Ishikawa (cell line): ENCODE results near the gene LPP.

Experiments
- TAF1 ChIP-seq: IDR thresholded peaks from 2 replicates; pipeline ENCODE4 v1.6.1; 2012; ENCODE audit warnings: low read depth, mild to moderate bottlenecking
- ZBTB7A ChIP-seq: IDR thresholded peaks from 2 replicates; pipeline ENCODE4 v1.6.1; 2012; ENCODE audit warnings: low read depth
- TF ChIP-seq, protein P1 (sequence below): IDR thresholded peaks from 2 replicates; pipeline ENCODE4 v1.6.1; 2012
- TF ChIP-seq, protein P2 (sequence below): IDR thresholded peaks from 2 replicates; pipeline ENCODE4 v1.6.1; 2012; ENCODE audit warnings: low read depth, mild to moderate bottlenecking

DNA sequence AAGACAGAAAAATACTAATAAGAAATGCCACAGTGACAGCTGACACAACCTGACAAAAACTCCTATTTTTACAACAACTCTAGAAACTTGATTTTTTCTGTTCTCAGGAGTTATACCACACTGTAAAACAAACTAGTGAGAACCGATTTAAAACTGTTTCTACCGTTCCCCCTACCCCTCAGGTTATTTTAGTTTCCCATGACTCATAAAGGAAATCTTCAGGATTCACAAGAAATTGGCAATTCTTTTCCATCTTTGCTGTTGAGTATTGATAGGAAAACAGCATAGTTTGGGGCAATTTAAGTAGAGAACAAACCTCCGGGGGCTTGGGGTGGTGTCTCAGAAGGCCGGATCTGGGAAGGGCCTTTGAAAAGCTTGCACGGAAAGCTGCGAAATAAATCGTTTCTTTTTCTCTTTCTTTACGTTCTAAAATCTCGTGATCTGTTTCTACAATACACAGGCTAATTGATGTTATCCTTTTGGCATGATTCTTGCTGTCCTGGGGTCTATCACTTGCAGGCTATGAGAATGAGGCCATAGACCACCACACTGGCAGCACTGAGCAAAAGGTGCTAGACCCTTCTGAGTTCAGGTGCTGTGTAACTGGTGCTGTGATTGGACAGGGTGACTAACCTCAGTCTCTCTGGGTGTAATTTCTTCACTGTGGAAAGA, 89.3 kb downstream of the LPP start:
- TF ChIP-seq ZBTB7A = no peak
- TF ChIP-seq, protein P1, sequence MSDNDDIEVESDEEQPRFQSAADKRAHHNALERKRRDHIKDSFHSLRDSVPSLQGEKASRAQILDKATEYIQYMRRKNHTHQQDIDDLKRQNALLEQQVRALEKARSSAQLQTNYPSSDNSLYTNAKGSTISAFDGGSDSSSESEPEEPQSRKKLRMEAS = no peak
- no peak for TF ChIP-seq TAF1
- TF ChIP-seq, protein P2, sequence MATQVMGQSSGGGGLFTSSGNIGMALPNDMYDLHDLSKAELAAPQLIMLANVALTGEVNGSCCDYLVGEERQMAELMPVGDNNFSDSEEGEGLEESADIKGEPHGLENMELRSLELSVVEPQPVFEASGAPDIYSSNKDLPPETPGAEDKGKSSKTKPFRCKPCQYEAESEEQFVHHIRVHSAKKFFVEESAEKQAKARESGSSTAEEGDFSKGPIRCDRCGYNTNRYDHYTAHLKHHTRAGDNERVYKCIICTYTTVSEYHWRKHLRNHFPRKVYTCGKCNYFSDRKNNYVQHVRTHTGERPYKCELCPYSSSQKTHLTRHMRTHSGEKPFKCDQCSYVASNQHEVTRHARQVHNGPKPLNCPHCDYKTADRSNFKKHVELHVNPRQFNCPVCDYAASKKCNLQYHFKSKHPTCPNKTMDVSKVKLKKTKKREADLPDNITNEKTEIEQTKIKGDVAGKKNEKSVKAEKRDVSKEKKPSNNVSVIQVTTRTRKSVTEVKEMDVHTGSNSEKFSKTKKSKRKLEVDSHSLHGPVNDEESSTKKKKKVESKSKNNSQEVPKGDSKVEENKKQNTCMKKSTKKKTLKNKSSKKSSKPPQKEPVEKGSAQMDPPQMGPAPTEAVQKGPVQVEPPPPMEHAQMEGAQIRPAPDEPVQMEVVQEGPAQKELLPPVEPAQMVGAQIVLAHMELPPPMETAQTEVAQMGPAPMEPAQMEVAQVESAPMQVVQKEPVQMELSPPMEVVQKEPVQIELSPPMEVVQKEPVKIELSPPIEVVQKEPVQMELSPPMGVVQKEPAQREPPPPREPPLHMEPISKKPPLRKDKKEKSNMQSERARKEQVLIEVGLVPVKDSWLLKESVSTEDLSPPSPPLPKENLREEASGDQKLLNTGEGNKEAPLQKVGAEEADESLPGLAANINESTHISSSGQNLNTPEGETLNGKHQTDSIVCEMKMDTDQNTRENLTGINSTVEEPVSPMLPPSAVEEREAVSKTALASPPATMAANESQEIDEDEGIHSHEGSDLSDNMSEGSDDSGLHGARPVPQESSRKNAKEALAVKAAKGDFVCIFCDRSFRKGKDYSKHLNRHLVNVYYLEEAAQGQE = no peak
